HG02798 (cell line): ENCODE measurements around the gene DPP10.

Experiments
- ATAC-seq: cut with Tn5 transposase; IDR thresholded peaks from one replicate; pipeline ENCODE4 v1.9.1; 2021; ENCODE audit warnings: mild to moderate bottlenecking; ENCODE audit not compliant: unreplicated experiment, poor library complexity

Gene DPP10

DNA sequence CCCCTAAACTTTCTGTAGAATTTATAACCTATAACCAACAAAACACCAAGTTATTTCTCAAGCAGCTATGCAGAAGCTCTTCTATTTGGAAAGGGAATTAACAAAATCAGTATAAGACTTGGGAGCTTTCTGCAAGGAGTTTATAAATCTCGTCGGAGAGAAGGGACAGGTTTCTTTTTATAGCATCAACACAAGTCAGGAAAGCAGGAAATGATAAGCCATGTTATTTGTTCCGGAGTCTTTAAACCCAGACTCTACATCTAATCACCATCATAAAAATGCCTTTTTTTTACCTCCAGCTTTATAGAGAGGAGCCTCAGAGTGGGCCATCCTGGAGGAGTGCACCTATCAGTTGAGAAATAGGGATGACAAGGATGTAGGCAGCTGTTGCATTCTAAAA, 137.1 kb downstream of the DPP10 start:
- ATAC-seq, result no peak

DNA sequence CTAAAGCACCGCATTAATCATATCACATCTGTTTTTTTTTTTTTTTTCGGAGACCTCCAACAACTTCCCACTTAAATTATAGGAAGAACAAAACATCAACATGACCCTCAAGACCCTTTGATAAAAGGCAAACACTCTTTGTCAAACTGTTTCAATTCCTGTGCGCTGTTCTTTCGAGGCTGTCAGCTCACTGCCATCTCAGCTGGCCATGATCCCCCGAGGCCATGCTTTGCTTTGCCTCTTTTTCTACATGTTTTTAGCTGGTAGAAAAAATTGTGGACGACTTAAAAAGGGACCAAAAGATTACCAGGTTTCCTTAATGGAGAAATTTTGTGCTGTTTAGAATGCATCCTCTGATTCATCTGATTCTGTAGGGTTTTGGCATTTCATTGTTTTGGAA, 138.2 kb downstream of the DPP10 start:
- no peak for ATAC-seq

- ATAC-seq, result no peak
Measured at GRCh38 chr2:114598329-114598728, 155.9 kb downstream of the DPP10 start.

GRCh38 chr2:114609203-114609602, 166.8 kb downstream of the DPP10 start:
- ATAC-seq, result no peak

GRCh38 chr2:114609801-114610200, 167.4 kb downstream of the DPP10 start:
- no peak for ATAC-seq

GRCh38 chr2:114610677-114611076, 168.2 kb downstream of the DPP10 start:
- no peak for ATAC-seq

DNA sequence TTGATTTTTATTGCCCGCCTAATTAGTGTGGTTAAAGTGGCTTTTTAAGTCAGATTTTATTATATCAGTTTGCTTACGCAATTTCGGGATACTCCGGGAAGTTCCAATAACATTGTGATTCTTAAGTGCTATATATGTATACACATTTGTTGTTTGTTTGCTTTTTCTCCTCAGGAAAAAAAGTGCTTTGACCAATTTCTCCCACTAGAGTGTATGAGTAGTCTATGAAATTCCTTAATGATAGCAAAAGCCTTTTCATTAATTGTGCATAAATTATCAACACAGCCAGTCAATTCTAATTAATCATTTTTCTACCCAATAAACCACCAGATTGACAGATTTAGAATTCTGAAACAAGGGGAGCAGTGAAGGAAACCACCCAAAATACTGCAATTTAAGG, 172.2 kb downstream of the DPP10 start:
- ATAC-seq, result no peak

- ATAC-seq, result no peak
Measured at GRCh38 chr2:114628481-114628880, 186.0 kb downstream of the DPP10 start.

- ATAC-seq, result no peak
Measured at GRCh38 chr2:114631146-114631545, 188.7 kb downstream of the DPP10 start.

GRCh38 chr2:114642166-114642770, 199.8 kb downstream of the DPP10 start:
- no peak for ATAC-seq

DNA sequence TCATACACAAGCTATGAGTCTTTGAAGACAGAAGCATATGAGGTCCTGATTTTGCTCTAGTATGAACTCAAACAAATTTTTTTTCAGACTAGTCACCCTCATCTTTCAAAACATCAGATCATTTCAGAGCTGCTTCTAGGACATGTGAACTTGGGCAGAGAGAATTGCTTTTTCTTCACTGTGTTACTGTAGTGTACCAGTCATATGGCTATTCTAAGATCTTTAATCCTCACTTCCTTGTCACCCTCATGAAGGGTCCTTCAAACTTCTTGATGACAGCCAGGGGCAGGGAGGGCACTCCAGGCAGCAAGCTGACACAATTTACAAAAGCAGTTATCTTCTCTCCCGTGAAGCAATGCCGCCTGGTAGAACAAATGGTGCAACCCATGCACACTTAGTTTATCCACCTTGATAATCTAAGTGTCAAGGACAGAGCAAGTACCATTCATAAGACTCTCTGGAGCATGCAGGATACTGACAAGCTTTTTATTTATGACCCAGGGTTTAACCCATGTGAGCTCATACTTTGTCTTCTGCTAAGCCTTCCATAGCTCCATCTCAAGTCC, 200.6 kb downstream of the DPP10 start:
- ATAC-seq, result no peak

GRCh38 chr2:114651933-114652332, 209.5 kb downstream of the DPP10 start:
- no peak for ATAC-seq

- no peak for ATAC-seq
Measured at GRCh38 chr2:114659880-114660279, 217.4 kb downstream of the DPP10 start.

DNA sequence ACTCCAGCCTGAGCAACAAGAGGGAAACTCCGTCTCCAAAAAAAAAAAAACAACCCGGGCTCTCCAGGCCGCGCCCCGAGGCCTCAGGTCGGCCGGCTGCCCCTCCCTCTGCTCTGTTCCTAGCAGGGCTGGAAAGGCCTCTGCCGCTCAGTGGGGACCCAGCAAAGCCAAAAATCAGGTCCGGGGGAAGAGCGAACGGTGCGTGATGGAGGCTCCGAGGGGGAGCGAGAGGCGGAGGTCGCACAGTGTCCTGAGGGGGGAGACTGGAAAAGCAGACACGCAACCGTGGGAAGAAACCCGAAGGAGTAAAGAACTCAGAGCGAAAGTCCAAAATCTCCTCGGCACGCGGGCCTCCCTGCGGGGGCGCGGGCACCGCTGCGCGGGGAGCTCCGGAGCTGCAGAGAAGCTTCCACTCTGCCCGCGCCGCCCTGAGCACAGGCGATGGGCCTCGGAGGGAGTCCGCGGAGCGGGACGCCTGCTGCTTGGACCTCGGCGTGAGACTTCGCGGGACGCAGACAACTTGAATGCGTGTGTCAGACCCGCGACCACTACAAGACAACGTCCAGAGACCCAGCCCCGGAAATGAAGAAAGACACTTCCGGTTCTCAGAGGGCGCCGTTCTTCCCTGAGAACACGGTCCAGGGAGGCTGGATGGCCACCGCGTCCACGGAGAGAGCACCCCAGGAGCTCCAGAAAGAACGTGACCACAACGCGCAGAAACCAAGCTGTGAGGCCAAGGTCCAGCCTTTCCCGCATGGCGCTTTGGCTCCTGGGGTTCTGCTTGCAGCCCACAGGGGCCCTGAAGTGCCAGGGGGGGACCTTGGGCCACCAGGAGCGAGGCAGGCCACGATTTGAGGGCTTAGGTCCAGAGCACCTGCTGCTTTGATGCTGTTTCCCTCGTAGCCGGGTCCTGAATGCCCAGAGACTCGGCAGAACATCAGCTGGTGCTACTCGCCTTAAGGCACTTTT, 219.8 kb downstream of the DPP10 start:
- no peak for ATAC-seq

GRCh38 chr2:114668415-114668814, 226.0 kb downstream of the DPP10 start:
- ATAC-seq, result no peak

GRCh38 chr2:114683251-114683650, 240.8 kb downstream of the DPP10 start:
- ATAC-seq, result no peak

- no peak for ATAC-seq
Measured at GRCh38 chr2:114684403-114684802, 242.0 kb downstream of the DPP10 start.

- ATAC-seq, result no peak
Measured at GRCh38 chr2:114685102-114685501, 242.7 kb downstream of the DPP10 start.

DNA sequence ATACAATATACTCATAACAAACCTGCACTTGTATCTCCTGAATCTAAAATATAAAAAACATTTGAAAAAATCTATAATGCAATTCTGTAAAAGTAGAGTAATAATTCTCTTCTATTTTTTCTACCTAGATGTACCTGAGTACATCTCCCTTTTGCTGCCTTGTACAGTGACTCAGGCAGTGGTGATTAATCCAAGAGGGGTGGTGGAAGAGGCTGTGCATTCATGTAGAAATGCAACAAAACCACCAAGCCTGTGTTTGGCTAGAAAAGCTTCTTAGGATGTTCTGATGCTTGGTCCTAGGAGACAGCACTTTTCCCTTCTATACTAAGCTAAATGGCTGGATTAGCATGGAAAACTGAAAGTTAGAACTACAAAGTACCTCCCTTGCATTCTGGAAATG, 245.8 kb downstream of the DPP10 start:
- ATAC-seq, result no peak

DNA sequence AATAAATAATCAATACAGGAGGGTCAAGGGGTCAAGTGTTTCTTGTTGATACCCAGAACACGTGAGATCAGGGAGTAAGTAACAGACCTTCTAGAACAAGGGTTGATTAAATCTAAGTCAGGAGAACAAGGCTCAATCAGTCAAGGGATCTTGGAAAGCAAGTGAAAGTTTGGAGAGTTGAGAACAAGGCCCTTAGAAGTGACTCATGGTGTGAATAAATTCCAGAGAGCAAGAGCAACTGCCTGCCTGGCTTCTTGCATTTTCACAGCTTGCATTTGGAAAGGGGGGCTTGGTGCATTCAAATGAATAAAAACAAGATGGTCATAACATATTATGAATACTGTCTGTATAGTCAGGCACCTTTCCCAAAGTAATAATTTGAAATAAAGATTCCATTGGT, 256.1 kb downstream of the DPP10 start:
- no peak for ATAC-seq

GRCh38 chr2:114699423-114699944, 257.0 kb downstream of the DPP10 start:
- ATAC-seq, result no peak
